ENCODE data around the gene TRAPPC2L. TPM values are rescaled to one million over a fixed set of nuclear protein-coding genes. Genes with fewer than 3 reads are reported as not detected.

Gene TRAPPC2L
- total RNA-seq, 1 donor: 43.1 TPM

DNA sequence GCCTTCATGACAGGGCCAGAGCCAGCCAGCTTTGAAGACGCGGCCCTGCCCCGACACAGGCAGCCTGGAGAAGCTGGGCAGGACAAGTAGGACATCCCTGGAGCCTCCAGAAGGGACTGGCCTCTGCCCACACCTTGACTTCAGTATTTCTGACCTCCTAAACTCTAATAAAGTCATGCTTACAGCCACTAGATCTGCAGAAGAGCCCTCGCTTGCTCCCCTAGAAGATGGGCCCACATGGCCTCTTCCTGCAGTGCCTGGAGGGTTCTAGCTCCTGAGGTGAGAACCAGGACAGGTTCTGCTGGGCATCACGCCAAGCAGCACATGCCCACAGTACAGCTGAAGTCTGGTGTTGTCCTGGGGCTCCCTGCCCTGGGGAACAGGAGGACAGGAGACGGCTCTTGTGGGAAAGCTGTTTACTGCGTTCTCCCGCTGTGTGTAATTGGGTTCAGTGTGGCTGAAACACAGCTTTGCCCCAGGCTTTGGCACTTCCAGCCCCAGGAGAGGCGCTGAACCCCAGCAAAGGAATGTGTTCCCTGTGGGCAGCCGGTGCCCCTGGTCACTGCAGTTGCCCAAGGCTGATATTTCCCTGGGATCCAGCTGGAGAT, 47.8 kb upstream of the TRAPPC2L start:
- Histone ChIP-seq H2AFZ (ENCODE audit: low read length) (no peak overlapping the region), H3K4me3 (ENCODE audit: insufficient read depth, low read length) (no peak overlapping the region), H3K79me2 (ENCODE audit: insufficient read depth, low read length) (peaks cover 25% of the 10 kb centered on the region), H3K27ac (ENCODE audit: low read depth, low read length) (no peak overlapping the region), H4K20me1 (ENCODE audit: insufficient read depth, low read length) (peaks cover 12% of the 10 kb centered on the region), H3K27me3 (ENCODE audit: insufficient read depth, low read length) (no peaks in the 10 kb centered on the region), H3K4me2 (ENCODE audit: insufficient read depth, low read length) (no peak overlapping the region), H3K4me1 (ENCODE audit: insufficient read depth, low read length) (peaks cover 35% of the 10 kb centered on the region), H3K36me3 (ENCODE audit: insufficient read depth, low read length) (peaks cover 26% of the 10 kb centered on the region), H3K9me3 (ENCODE audit: low read depth, low read length) (no peaks in the 10 kb centered on the region)
- DNase-seq (ENCODE audit: insufficient read length, low spot score, missing footprints): peak; percentile 81
- TF ChIP-seq, protein P1, sequence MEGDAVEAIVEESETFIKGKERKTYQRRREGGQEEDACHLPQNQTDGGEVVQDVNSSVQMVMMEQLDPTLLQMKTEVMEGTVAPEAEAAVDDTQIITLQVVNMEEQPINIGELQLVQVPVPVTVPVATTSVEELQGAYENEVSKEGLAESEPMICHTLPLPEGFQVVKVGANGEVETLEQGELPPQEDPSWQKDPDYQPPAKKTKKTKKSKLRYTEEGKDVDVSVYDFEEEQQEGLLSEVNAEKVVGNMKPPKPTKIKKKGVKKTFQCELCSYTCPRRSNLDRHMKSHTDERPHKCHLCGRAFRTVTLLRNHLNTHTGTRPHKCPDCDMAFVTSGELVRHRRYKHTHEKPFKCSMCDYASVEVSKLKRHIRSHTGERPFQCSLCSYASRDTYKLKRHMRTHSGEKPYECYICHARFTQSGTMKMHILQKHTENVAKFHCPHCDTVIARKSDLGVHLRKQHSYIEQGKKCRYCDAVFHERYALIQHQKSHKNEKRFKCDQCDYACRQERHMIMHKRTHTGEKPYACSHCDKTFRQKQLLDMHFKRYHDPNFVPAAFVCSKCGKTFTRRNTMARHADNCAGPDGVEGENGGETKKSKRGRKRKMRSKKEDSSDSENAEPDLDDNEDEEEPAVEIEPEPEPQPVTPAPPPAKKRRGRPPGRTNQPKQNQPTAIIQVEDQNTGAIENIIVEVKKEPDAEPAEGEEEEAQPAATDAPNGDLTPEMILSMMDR (IDR thresholded peaks at IDR 0.05; ENCODE audit: extremely low read depth, low read depth, low read length): no peak

DNA sequence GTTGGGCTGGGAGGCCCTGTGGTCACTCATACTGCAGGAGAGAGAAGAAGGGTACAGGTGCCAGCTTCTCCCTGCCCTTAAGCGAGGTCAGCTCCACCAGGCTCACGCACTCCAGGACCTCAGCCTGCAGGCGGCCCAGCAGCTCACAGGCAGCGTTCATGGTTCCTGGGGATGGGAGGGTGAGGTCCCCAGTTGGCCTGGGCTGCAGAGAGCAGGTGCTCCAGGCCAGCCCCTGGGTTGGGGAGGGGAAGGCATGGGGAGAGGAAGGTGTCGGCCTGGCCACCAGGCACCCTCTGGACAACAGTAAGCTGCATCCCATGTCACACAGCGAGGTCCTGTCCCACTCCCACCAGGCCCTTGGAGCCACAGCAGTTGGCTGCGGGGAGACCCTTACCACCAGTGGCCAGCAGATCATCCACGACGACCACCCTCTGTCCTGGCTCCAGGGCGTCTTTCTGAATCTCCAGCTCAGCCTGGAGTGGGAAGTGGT, 47.2 kb upstream of the TRAPPC2L start:
- peaks cover 12% of the 10 kb centered on the region for H4K20me1 ChIP-seq (ENCODE audit: insufficient read depth, low read length)
- no peak overlapping the region for H2AFZ ChIP-seq (ENCODE audit: low read length)
- peaks cover 20% of the 10 kb centered on the region for H3K79me2 ChIP-seq (ENCODE audit: insufficient read depth, low read length)
- no peak overlapping the region for H3K27ac ChIP-seq (ENCODE audit: low read depth, low read length)
- H3K4me3 ChIP-seq (ENCODE audit: insufficient read depth, low read length): peak overlapping the region; percentile 77
- H3K4me2 ChIP-seq (ENCODE audit: insufficient read depth, low read length): peak overlapping the region; percentile 87
- H3K27me3 ChIP-seq (ENCODE audit: insufficient read depth, low read length): no peaks in the 10 kb centered on the region
- H3K9me3 ChIP-seq (ENCODE audit: low read depth, low read length): no peaks in the 10 kb centered on the region
- H3K36me3 ChIP-seq (ENCODE audit: insufficient read depth, low read length): peaks cover 26% of the 10 kb centered on the region
- TF ChIP-seq, protein P1 (IDR thresholded peaks at IDR 0.05; ENCODE audit: extremely low read depth, low read depth, low read length): no peak
- DNase-seq (ENCODE audit: insufficient read length, low spot score, missing footprints): peak; percentile 64
- peaks cover 29% of the 10 kb centered on the region for H3K4me1 ChIP-seq (ENCODE audit: insufficient read depth, low read length)

DNA sequence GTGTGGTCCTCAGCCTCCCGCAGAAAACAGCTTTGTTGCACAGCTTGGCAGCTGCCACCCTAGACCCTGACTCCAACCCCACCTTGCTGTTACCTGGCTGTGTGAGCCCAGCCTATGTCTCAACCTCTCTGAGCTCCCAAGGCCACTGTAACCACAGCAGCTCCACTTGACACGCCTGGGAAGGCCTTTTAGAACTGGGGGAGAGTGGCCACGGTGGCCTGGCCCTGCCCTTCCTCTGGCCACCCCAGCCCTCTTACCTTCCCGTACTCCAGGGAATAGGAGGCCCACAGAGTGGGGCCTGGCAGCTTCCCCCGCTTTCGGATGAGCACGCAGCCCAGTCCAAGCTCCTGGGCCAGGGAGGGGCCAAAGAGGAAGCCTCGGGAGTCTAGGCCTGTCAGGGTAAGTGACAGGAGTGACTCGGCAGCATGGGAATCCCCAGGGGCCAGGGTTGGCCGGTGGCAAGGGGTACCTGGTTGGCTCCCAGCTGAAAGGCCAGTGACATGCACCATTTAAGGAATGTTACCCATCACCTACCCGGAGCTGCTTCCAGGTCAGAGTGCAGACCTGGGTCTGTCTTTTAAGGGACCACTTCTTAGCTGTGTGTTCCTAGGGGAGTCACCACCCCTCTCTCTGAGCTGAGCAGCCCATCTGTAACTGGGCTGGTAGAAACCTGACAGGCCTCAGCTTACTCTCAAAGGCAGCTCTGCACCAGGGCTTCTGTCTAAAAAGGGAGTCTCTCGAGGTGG, 46.6 kb upstream of the TRAPPC2L start:
- peaks cover 26% of the 10 kb centered on the region for H3K36me3 ChIP-seq (ENCODE audit: insufficient read depth, low read length)
- peak overlapping the region; percentile 77 for H3K4me3 ChIP-seq (ENCODE audit: insufficient read depth, low read length)
- H3K79me2 ChIP-seq (ENCODE audit: insufficient read depth, low read length): peaks cover 17% of the 10 kb centered on the region
- H3K27me3 ChIP-seq (ENCODE audit: insufficient read depth, low read length): no peaks in the 10 kb centered on the region
- TF ChIP-seq, protein P1 (IDR thresholded peaks at IDR 0.05; ENCODE audit: extremely low read depth, low read depth, low read length): no peak
- peaks cover 12% of the 10 kb centered on the region for H4K20me1 ChIP-seq (ENCODE audit: insufficient read depth, low read length)
- H3K4me2 ChIP-seq (ENCODE audit: insufficient read depth, low read length): peak overlapping the region; percentile 87
- no peaks in the 10 kb centered on the region for H3K9me3 ChIP-seq (ENCODE audit: low read depth, low read length)
- DNase-seq (ENCODE audit: insufficient read length, low spot score, missing footprints): peak; percentile 89
- H3K4me1 ChIP-seq (ENCODE audit: insufficient read depth, low read length): peaks cover 25% of the 10 kb centered on the region
- H2AFZ ChIP-seq (ENCODE audit: low read length): no peak overlapping the region
- peak overlapping the region; percentile 73 for H3K27ac ChIP-seq (ENCODE audit: low read depth, low read length)

All from osteoblast (primary cell).